Neural progenitor cell (in vitro differentiated cells): Measurements from ENCODE around the gene CYP4F3. TPM values are rescaled to one million over a fixed set of nuclear protein-coding genes. Genes with fewer than 3 reads are reported as not detected.

Experiments
- DNase-seq: peaks from one replicate; pipeline ENCODE4 v3.0.0-alpha.2; 2016; ENCODE audit warnings: low spot score
- H2AFZ ChIP-seq: fragments of 200-600 bp; sonication (generic); replicated peaks from 2 replicates; pipeline ENCODE4 v1.6.1; 2016; ENCODE audit warnings: antibody characterized with exemption
- H3F3A ChIP-seq: fragments of 200-600 bp; sonication (generic); 2 replicates; pipeline ENCODE4 v1.6.1; 2016; ENCODE audit warnings: antibody characterized with exemption, low read depth
- H3K27ac ChIP-seq: fragments of 200-600 bp; sonication (generic); 2 replicates; pipeline ENCODE4 v1.5.1; 2016; ENCODE audit warnings: mild to moderate bottlenecking
- H3K27me3 ChIP-seq: fragments of 200-600 bp; sonication (generic); 2 replicates; pipeline ENCODE4 v1.6.1; 2016; ENCODE audit warnings: mild to moderate bottlenecking, moderate library complexity
- H3K36me3 ChIP-seq: fragments of 200-600 bp; sonication (generic); 2 replicates; pipeline ENCODE4 v1.5.1; 2016
- H3K4me1 ChIP-seq: fragments of 200-600 bp; sonication (generic); 2 replicates; pipeline ENCODE4 v1.6.1; 2016; ENCODE audit warnings: mixed run types
- H3K4me2 ChIP-seq: fragments of 200-600 bp; sonication (generic); 2 replicates; pipeline ENCODE4 v1.6.1; 2016
- H3K4me3 ChIP-seq: fragments of 200-600 bp; sonication (generic); 2 replicates; pipeline ENCODE4 v1.5.1; 2016
- H3K79me2 ChIP-seq: fragments of 200-600 bp; sonication (generic); 2 replicates; pipeline ENCODE4 v1.6.1; 2016; ENCODE audit warnings: low read depth
- H3K9ac ChIP-seq: fragments of 200-600 bp; sonication (generic); 2 replicates; pipeline ENCODE4 v1.6.1; 2016
- H3K9me3 ChIP-seq: fragments of 200-600 bp; sonication (generic); 2 replicates; pipeline ENCODE4 v1.5.1; 2016; ENCODE audit warnings: low read depth
- H4K20me1 ChIP-seq: fragments of 200-600 bp; sonication (generic); 2 replicates; pipeline ENCODE4 v1.6.1; 2016; ENCODE audit warnings: low read depth
- H3K27ac Mint-ChIP-seq: 3 replicates; pipeline ENCODE4 v1.8.0; 2021; ENCODE audit warnings: mixed read lengths
- H3K27me3 Mint-ChIP-seq: 2 replicates; pipeline ENCODE4 v1.8.0; 2022; ENCODE audit warnings: low read depth, mild to moderate bottlenecking, inconsistent platforms, moderate library complexity, mixed read lengths; ENCODE audit not compliant: insufficient read depth
- H3K36me3 Mint-ChIP-seq: 3 replicates; pipeline ENCODE4 v1.8.0; 2021; ENCODE audit warnings: mixed read lengths
- H3K4me1 Mint-ChIP-seq: 3 replicates; pipeline ENCODE4 v1.8.0; 2021; ENCODE audit warnings: mixed read lengths
- H3K4me3 Mint-ChIP-seq: 3 replicates; pipeline ENCODE4 v1.8.0; 2021; ENCODE audit warnings: mild to moderate bottlenecking, moderate library complexity, mixed read lengths
- H3K9me3 Mint-ChIP-seq: 3 replicates; pipeline ENCODE4 v1.8.0; 2020; ENCODE audit warnings: mixed read lengths
- EZH2 ChIP-seq: fragments of 200-600 bp; sonication (generic); IDR thresholded peaks from 2 replicates; pipeline ENCODE4 v1.6.1; 2017; ENCODE audit warnings: antibody characterized with exemption, mild to moderate bottlenecking, moderate library complexity
- EZH2phosphoT487 ChIP-seq: fragments of 200-600 bp; sonication (generic); IDR thresholded peaks from 2 replicates; pipeline ENCODE4 v1.6.1; 2017; ENCODE audit warnings: antibody characterized with exemption
- total RNA-seq: library from RNA; depleted of rRNA; stranded (reverse); fragments of >200 nt; gene quantifications from 2 replicates; pipeline ENCODE4 v1.2.3, GENCODE V29; 2015; ENCODE audit warnings: low replicate concordance
- TF ChIP-seq, protein P1 (sequence below): fragments of 200-600 bp; sonication (generic); IDR thresholded peaks from 2 replicates; pipeline ENCODE4 v1.5.1; 2017; ENCODE audit warnings: antibody characterized with exemption, mild to moderate bottlenecking

CYP4F3 gene
- total RNA-seq, 1 donor from 2014 or later = not detected

- Mint-ChIP-seq H3K27me3 (peaks cover 12% of the 10 kb centered on the region), H3K9me3 (peaks cover 24% of the 10 kb centered on the region), H3K27ac (no peak overlapping the region), H3K36me3 (no peaks in the 10 kb centered on the region), H3K4me3 (no peak overlapping the region), H3K4me1 (no peaks in the 10 kb centered on the region)
- TF ChIP-seq EZH2 (no peak), EZH2phosphoT487 (no peak)
- TF ChIP-seq, protein P1, sequence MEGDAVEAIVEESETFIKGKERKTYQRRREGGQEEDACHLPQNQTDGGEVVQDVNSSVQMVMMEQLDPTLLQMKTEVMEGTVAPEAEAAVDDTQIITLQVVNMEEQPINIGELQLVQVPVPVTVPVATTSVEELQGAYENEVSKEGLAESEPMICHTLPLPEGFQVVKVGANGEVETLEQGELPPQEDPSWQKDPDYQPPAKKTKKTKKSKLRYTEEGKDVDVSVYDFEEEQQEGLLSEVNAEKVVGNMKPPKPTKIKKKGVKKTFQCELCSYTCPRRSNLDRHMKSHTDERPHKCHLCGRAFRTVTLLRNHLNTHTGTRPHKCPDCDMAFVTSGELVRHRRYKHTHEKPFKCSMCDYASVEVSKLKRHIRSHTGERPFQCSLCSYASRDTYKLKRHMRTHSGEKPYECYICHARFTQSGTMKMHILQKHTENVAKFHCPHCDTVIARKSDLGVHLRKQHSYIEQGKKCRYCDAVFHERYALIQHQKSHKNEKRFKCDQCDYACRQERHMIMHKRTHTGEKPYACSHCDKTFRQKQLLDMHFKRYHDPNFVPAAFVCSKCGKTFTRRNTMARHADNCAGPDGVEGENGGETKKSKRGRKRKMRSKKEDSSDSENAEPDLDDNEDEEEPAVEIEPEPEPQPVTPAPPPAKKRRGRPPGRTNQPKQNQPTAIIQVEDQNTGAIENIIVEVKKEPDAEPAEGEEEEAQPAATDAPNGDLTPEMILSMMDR = no peak
- H2AFZ ChIP-seq = no peak overlapping the region
- no peaks in the 10 kb centered on the region for H3K4me1 ChIP-seq
- no peaks in the 10 kb centered on the region for H3K79me2 ChIP-seq
- no peaks in the 10 kb centered on the region for H4K20me1 ChIP-seq
- no peaks in the 10 kb centered on the region for H3F3A ChIP-seq
- H3K9me3 ChIP-seq = peaks cover 6% of the 10 kb centered on the region
- H3K4me3 ChIP-seq = no peak overlapping the region
- H3K9ac ChIP-seq = no peak overlapping the region
- no peak overlapping the region for H3K4me2 ChIP-seq
- no peaks in the 10 kb centered on the region for H3K36me3 ChIP-seq
- no peak overlapping the region for H3K27ac ChIP-seq
- no peak for DNase-seq
- no peaks in the 10 kb centered on the region for H3K27me3 ChIP-seq
Observed at GRCh38 chr19:15616183-15616582, 24.5 kb upstream of the CYP4F3 start.

GRCh38 chr19:15616627-15617270 is 23.9 kb upstream of the CYP4F3 start:
- TF ChIP-seq, protein P1 = no peak
- TF ChIP-seq EZH2phosphoT487 (no peak), EZH2 (no peak)
- Histone ChIP-seq H3K4me1 (no peaks in the 10 kb centered on the region), H3F3A (no peaks in the 10 kb centered on the region), H3K4me3 (no peak overlapping the region), H4K20me1 (no peaks in the 10 kb centered on the region), H3K27ac (no peak overlapping the region), H2AFZ (no peak overlapping the region), H3K9me3 (peaks cover 6% of the 10 kb centered on the region), H3K9ac (no peak overlapping the region), H3K4me2 (no peak overlapping the region), H3K36me3 (no peaks in the 10 kb centered on the region), H3K79me2 (no peaks in the 10 kb centered on the region), H3K27me3 (no peaks in the 10 kb centered on the region)
- Mint-ChIP-seq H3K36me3 (no peaks in the 10 kb centered on the region), H3K4me3 (no peak overlapping the region), H3K27ac (no peak overlapping the region), H3K4me1 (no peaks in the 10 kb centered on the region), H3K27me3 (peaks cover 12% of the 10 kb centered on the region), H3K9me3 (peaks cover 28% of the 10 kb centered on the region)
- no peak for DNase-seq

DNA sequence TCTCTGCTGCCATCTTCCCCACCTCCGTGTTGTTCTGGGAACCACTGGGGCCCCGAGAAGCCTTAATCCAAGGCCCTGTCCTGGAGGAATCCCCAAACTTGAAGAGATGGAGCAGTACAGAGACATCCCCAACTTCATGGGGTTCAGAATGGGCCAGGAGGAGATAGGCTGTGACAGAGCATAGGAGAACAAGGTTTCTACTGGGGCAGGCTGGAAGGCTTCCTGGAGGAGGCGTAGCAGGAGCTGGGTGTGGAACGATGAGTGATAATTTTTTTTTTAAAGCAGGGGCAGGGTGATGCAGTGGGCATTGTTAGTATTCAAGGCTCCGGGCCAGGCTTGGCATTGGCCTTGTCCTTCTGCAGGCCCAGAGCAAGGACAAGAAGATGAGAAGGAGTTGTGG is 22.4 kb upstream of the CYP4F3 start:
- Histone ChIP-seq H3F3A (no peaks in the 10 kb centered on the region), H3K4me2 (no peak overlapping the region), H3K79me2 (no peaks in the 10 kb centered on the region), H3K4me3 (no peak overlapping the region), H3K27ac (no peak overlapping the region), H4K20me1 (no peaks in the 10 kb centered on the region), H3K4me1 (no peaks in the 10 kb centered on the region), H3K9me3 (peaks cover 6% of the 10 kb centered on the region), H3K36me3 (no peaks in the 10 kb centered on the region), H2AFZ (no peak overlapping the region), H3K27me3 (no peaks in the 10 kb centered on the region), H3K9ac (no peak overlapping the region)
- TF ChIP-seq EZH2 = no peak
- DNase-seq = no peak
- Mint-ChIP-seq H3K36me3 (no peaks in the 10 kb centered on the region), H3K4me1 (no peaks in the 10 kb centered on the region), H3K9me3 (peaks cover 30% of the 10 kb centered on the region), H3K4me3 (no peak overlapping the region), H3K27me3 (peaks cover 11% of the 10 kb centered on the region), H3K27ac (no peak overlapping the region)

DNA sequence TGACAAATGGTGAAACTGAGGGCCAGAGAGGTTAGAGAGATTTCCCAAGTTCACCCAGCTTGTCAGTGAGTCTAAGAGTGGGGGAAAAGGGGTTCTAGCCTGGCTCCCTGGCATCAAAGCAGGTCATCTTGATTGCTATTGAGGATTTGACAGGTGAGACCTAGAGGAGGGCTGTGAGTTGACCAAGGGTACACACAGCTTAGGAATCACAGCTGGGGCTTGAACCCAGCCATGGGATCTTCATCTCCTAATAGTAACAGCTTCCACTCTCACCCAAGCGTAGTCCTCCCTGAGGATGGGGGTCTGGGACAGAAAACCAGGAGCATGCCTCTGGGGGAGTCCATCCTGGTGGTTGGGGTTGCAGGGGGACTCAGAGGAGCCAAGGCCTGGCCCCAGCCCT is 18.9 kb upstream of the CYP4F3 start:
- DNase-seq = no peak
- H3K4me2 ChIP-seq = no peak overlapping the region
- no peaks in the 10 kb centered on the region for H3K36me3 ChIP-seq
- Mint-ChIP-seq H3K9me3 (peaks cover 21% of the 10 kb centered on the region), H3K4me3 (no peak overlapping the region), H3K4me1 (no peaks in the 10 kb centered on the region), H3K36me3 (no peaks in the 10 kb centered on the region), H3K27me3 (peaks cover 9% of the 10 kb centered on the region), H3K27ac (no peak overlapping the region)
- H4K20me1 ChIP-seq = no peaks in the 10 kb centered on the region
- H3K27me3 ChIP-seq = no peaks in the 10 kb centered on the region
- no peak overlapping the region for H2AFZ ChIP-seq
- H3K9ac ChIP-seq = no peak overlapping the region
- H3K4me1 ChIP-seq = no peaks in the 10 kb centered on the region
- H3K27ac ChIP-seq = no peak overlapping the region
- H3F3A ChIP-seq = no peaks in the 10 kb centered on the region
- no peaks in the 10 kb centered on the region for H3K79me2 ChIP-seq
- H3K4me3 ChIP-seq = no peak overlapping the region
- TF ChIP-seq, protein P1 = no peak
- TF ChIP-seq EZH2 (no peak), EZH2phosphoT487 (no peak)
- peaks cover 7% of the 10 kb centered on the region for H3K9me3 ChIP-seq
